Measurements from ENCODE around the gene LURAP1L. TPM values are rescaled to one million over a fixed set of nuclear protein-coding genes. Genes with fewer than 3 reads are reported as not detected.

The LURAP1L gene
- total RNA-seq, 1 experiment from 2014 or later: 0.13 TPM

Other genes with a start within 250 kb of the LURAP1L start
- 0.18 TPM in 1 of 2 replicates, not detected in the other for gene TYRP1, start 81.6 kb upstream of the LURAP1L start, total RNA-seq (2021)

Measured in H9 (cell line).